HT-29 (cell line): ENCODE data around the gene EID3. TPM values are rescaled to one million over a fixed set of nuclear protein-coding genes. Genes with fewer than 3 reads are reported as not detected.
A peak's percentile ranks its signal among the peaks of the same experiment; 100 is the strongest.

Experiments
- DNase-seq: peaks from one replicate; pipeline ENCODE4 v3.0.0-alpha.2; 2015; ENCODE audit warnings: low spot score
- total RNA-seq: library from RNA; depleted of rRNA; stranded (reverse); fragments of >200 nt; shearing (Covaris generic); gene quantifications from 2 replicates; pipeline ENCODE4 v1.2.3, GENCODE V29; 2014

The EID3 gene
- total RNA-seq, 1 experiment from 2014 or later: 8.7 TPM

GRCh38 chr12:104288635-104289274 lies 14.8 kb upstream of the EID3 start:
- DNase-seq: peak; percentile 89

- no peak for DNase-seq
Measured at GRCh38 chr12:104290320-104290719, 13.2 kb upstream of the EID3 start.

- no peak for DNase-seq
Measured at GRCh38 chr12:104290855-104291254, 12.7 kb upstream of the EID3 start.

- no peak for DNase-seq
Measured at GRCh38 chr12:104291867-104292524, 11.5 kb upstream of the EID3 start.

- no peak for DNase-seq
Measured at GRCh38 chr12:104292872-104293794, 10.4 kb upstream of the EID3 start.

- peak; percentile 73 for DNase-seq
Measured at GRCh38 chr12:104294158-104294859, 9.2 kb upstream of the EID3 start.

GRCh38 chr12:104294927-104295668 lies 8.4 kb upstream of the EID3 start:
- DNase-seq: no peak

- DNase-seq: no peak
Measured at GRCh38 chr12:104295954-104296353, 7.6 kb upstream of the EID3 start.

- DNase-seq: no peak
Measured at GRCh38 chr12:104296718-104297117, 6.8 kb upstream of the EID3 start.

- peak; percentile 37 for DNase-seq
Measured at GRCh38 chr12:104297477-104298113, 5.9 kb upstream of the EID3 start.

GRCh38 chr12:104299842-104300481 lies 3.6 kb upstream of the EID3 start:
- no peak for DNase-seq

GRCh38 chr12:104304261-104305009 lies 896 bp downstream of the EID3 start:
- DNase-seq: no peak

GRCh38 chr12:104305349-104305748 lies 1.8 kb downstream of the EID3 start:
- no peak for DNase-seq

GRCh38 chr12:104306376-104306775 lies 2.8 kb downstream of the EID3 start:
- no peak for DNase-seq

GRCh38 chr12:104306943-104307654 lies 3.6 kb downstream of the EID3 start:
- no peak for DNase-seq

GRCh38 chr12:104307655-104308000 lies 4.1 kb downstream of the EID3 start:
- DNase-seq: no peak

GRCh38 chr12:104309446-104309993 lies 6.0 kb downstream of the EID3 start:
- no peak for DNase-seq
